MCF 10A (cell line): ENCODE measurements around the gene TNFRSF12A. TPM values are rescaled to one million over a fixed set of nuclear protein-coding genes. Genes with fewer than 3 reads are reported as not detected.

ENCODE experiments used
- BruUV-seq: library from RNA; stranded (reverse); fragments of 400-500 nt; replicated peaks from 2 replicates; lab custom pipeline; 2021; lab: Mats Ljungman, UMichigan
- CTCF ChIA-PET: fragments of 300-600 bp; sonication (Branson Sonifier 250); formaldehyde crosslinking; extraction: SDS; loops from one replicate; lab custom pipeline; 2021; ENCODE audit warnings: antibody characterized with exemption, inconsistent platforms; lab: Yijun Ruan, JAX
- POLR2A ChIA-PET: fragments of 300-600, 350-650 bp; sonication (Branson Sonifier 250); formaldehyde crosslinking; extraction: SDS; loops from one replicate; lab custom pipeline; 2020; ENCODE audit warnings: antibody characterized with exemption, inconsistent platforms; lab: Yijun Ruan, JAX
- DNase-seq: peaks from one replicate; pipeline ENCODE4 v3.0.0-alpha.2; 2018; ENCODE audit not compliant: unreplicated experiment
- H3K27ac Mint-ChIP-seq: one replicate; pipeline ENCODE4 v1.8.0; 2022; ENCODE audit warnings: mild to moderate bottlenecking, low read depth, mixed read lengths; ENCODE audit not compliant: unreplicated experiment
- H3K27me3 Mint-ChIP-seq: one replicate; pipeline ENCODE4 v1.8.0; 2022; ENCODE audit warnings: mixed read lengths; ENCODE audit not compliant: insufficient read depth, unreplicated experiment
- H3K36me3 Mint-ChIP-seq: one replicate; pipeline ENCODE4 v1.8.0; 2022; ENCODE audit warnings: mild to moderate bottlenecking, moderate library complexity, mixed read lengths; ENCODE audit not compliant: insufficient read depth, unreplicated experiment
- H3K4me1 Mint-ChIP-seq: one replicate; pipeline ENCODE4 v1.8.0; 2022; ENCODE audit warnings: mixed read lengths; ENCODE audit not compliant: insufficient read depth, unreplicated experiment
- H3K4me3 Mint-ChIP-seq: one replicate; pipeline ENCODE4 v1.8.0; 2022; ENCODE audit warnings: mild to moderate bottlenecking, moderate library complexity, mixed read lengths; ENCODE audit not compliant: unreplicated experiment
- H3K9me3 Mint-ChIP-seq: one replicate; pipeline ENCODE4 v1.8.0; 2022; ENCODE audit warnings: mixed read lengths; ENCODE audit not compliant: unreplicated experiment
- intact Hi-C: fragments of 100-400 bp; cut with micrococcal nuclease; formaldehyde crosslinking; loops from 2 replicates; pipeline ENCODE4 v1.14.1; 2022
- total RNA-seq: library from RNA; stranded (reverse); gene quantifications from 2 replicates; pipeline ENCODE4 v1.2.3, GENCODE V29; 2022
- TF ChIP-seq, protein P1 (sequence below): fragments of 200-600 bp; IDR thresholded peaks from one replicate; pipeline ENCODE4 v1.8.0; 2022; ENCODE audit warnings: antibody characterized with exemption, mild to moderate bottlenecking; ENCODE audit not compliant: unreplicated experiment

Gene TNFRSF12A
- total RNA-seq, 1 experiment from 2014 or later: 641 TPM

DNA sequence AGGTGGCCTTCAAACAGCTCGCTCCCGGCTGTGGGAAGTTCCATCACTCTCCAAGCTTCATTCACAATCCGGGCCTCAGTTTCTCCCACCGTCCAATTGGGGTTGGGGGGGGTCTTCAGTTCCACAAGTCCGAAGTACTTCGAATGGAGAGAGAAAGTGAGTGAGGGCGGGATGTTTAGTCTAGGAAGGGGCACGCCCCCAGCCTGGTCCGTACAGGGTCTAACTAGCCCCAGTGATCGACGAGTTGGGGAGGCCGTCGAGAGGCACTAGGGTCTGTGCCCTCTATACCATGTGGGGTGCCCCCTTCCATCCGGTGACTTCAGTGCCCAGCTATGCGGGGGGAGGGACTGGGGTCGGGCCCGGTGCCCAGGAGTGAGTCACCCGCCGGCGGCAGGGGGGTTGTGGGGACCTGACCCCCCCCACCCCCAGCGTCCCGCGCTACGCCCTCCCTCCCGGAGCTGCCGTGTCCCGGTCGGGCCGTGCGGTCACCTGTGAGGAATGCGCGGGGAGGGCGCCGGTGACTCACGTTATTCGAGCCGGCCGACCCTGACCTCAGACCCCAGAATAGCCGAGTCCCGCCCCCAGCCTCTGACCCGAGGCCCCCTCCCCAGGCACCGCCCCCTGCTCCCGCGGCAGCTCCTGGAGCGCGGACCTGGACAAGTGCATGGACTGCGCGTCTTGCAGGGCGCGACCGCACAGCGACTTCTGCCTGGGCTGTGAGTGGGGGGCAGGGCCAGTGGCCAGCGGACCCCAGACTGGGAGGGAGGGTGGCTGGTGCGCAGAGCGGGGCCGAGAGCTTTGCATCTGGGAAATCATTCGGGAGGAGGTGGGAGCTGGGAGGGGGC lies 658 bp downstream of the TNFRSF12A start:
- H3K9me3 Mint-ChIP-seq: no peaks in the 10 kb centered on the region
- intact Hi-C loops: loop anchor here (1.0 kb wide), 2 partner anchors 17 to 38 kb away; no protein-coding TSS in a partner anchor
- H3K27me3 Mint-ChIP-seq: no peaks in the 10 kb centered on the region
- DNase-seq: peak; percentile 91
- peak overlapping the region; percentile 94 for H3K27ac Mint-ChIP-seq
- no TSS peak for BruUV-seq
- TF ChIP-seq, protein P1, sequence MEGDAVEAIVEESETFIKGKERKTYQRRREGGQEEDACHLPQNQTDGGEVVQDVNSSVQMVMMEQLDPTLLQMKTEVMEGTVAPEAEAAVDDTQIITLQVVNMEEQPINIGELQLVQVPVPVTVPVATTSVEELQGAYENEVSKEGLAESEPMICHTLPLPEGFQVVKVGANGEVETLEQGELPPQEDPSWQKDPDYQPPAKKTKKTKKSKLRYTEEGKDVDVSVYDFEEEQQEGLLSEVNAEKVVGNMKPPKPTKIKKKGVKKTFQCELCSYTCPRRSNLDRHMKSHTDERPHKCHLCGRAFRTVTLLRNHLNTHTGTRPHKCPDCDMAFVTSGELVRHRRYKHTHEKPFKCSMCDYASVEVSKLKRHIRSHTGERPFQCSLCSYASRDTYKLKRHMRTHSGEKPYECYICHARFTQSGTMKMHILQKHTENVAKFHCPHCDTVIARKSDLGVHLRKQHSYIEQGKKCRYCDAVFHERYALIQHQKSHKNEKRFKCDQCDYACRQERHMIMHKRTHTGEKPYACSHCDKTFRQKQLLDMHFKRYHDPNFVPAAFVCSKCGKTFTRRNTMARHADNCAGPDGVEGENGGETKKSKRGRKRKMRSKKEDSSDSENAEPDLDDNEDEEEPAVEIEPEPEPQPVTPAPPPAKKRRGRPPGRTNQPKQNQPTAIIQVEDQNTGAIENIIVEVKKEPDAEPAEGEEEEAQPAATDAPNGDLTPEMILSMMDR: no peak
- CTCF ChIA-PET: interaction anchor here (0.6 to 5.1 kb wide), 7 partner anchors 11 to 1298 kb away, joined by 3 to 28 read pairs (median 4); no protein-coding TSS in a partner anchor
- peaks cover 30% of the 10 kb centered on the region for H3K36me3 Mint-ChIP-seq
- POLR2A ChIA-PET: interaction anchor here (0.5 to 5.0 kb wide), 30 partner anchors 7 to 1357 kb away, joined by 3 to 41 read pairs (median 5); partner anchors contain the start of genes BICDL2, FLYWCH1, PAQR4 and PKMYT1
- peak overlapping the region; percentile 82 for H3K4me3 Mint-ChIP-seq
- H3K4me1 Mint-ChIP-seq: peaks cover 23% of the 10 kb centered on the region

DNA sequence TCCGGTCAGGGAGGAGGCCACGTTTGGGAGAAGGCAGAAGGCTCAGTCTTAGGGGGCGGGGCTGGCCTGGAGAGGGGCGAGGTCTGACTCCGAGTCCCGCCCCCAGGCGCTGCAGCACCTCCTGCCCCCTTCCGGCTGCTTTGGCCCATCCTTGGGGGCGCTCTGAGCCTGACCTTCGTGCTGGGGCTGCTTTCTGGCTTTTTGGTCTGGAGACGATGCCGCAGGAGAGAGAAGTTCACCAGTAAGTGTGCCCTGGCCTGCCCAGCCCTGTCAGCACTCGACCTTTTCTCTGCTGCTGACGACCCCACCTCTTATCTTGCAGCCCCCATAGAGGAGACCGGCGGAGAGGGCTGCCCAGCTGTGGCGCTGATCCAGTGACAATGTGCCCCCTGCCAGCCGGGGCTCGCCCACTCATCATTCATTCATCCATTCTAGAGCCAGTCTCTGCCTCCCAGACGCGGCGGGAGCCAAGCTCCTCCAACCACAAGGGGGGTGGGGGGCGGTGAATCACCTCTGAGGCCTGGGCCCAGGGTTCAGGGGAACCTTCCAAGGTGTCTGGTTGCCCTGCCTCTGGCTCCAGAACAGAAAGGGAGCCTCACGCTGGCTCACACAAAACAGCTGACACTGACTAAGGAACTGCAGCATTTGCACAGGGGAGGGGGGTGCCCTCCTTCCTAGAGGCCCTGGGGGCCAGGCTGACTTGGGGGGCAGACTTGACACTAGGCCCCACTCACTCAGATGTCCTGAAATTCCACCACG lies 1.5 kb downstream of the TNFRSF12A start:
- ChIA-PET POLR2A (interaction anchor here (0.6 to 5.0 kb wide), 24 partner anchors 9 to 696 kb away, joined by 3 to 41 read pairs (median 6); partner anchors contain the start of genes BICDL2, FLYWCH1, FLYWCH2 and KCTD5), CTCF (interaction anchor here (0.6 to 5.1 kb wide), 8 partner anchors 10 to 981 kb away, joined by 3 to 28 read pairs (median 3); no protein-coding TSS in a partner anchor)
- DNase-seq: peak; percentile 98
- BruUV-seq: TSS peak; percentile 72
- H3K27me3 Mint-ChIP-seq: no peaks in the 10 kb centered on the region
- TF ChIP-seq, protein P1: peak; percentile 19
- H3K4me1 Mint-ChIP-seq: peaks cover 23% of the 10 kb centered on the region
- H3K27ac Mint-ChIP-seq: peak overlapping the region; percentile 94
- intact Hi-C loops: no loop called here
- H3K9me3 Mint-ChIP-seq: no peaks in the 10 kb centered on the region
- H3K4me3 Mint-ChIP-seq: peak overlapping the region; percentile 82
- peaks cover 38% of the 10 kb centered on the region for H3K36me3 Mint-ChIP-seq

DNA sequence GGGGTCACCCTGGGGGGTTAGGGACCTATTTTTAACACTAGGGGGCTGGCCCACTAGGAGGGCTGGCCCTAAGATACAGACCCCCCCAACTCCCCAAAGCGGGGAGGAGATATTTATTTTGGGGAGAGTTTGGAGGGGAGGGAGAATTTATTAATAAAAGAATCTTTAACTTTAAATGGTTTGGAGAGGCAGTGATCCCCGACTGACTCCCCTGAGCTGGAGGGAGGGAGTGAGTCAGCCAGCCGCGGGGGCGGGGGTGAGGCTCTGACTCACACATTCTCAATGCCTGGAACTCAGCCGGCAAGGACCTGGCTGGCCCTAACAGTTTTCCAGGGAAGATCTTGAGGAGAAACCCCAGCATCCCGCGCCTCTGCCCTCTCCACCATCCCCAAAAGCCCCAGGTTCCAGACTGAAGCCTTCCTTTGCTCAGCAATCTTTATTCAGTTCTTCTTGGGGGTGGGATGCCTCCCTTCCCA lies 2.1 kb downstream of the TNFRSF12A start:
- ChIA-PET POLR2A (interaction anchor here (0.6 to 5.0 kb wide), 23 partner anchors 9 to 1265 kb away, joined by 3 to 41 read pairs (median 5); partner anchors contain the start of genes BICDL2, FLYWCH1, FLYWCH2 and KCTD5), CTCF (interaction anchor here (0.6 to 5.1 kb wide), 8 partner anchors 9 to 104 kb away, joined by 3 to 28 read pairs (median 4); no protein-coding TSS in a partner anchor)
- peak; percentile 97 for DNase-seq
- no peaks in the 10 kb centered on the region for H3K27me3 Mint-ChIP-seq
- intact Hi-C loops: no loop called here
- peaks cover 43% of the 10 kb centered on the region for H3K36me3 Mint-ChIP-seq
- H3K9me3 Mint-ChIP-seq: no peaks in the 10 kb centered on the region
- peak overlapping the region; percentile 82 for H3K4me3 Mint-ChIP-seq
- TF ChIP-seq, protein P1: no peak
- BruUV-seq: no TSS peak
- H3K4me1 Mint-ChIP-seq: peaks cover 23% of the 10 kb centered on the region
- H3K27ac Mint-ChIP-seq: peak overlapping the region; percentile 94
